Erythroblast (primary cell): Measurements from ENCODE around the gene PGAM5.

Source experiments
- DNase-seq, 2 experiments: peaks; one replicate each; lab custom pipeline; 2025; lab: John Stamatoyannopoulos, UW
- GATA1 ChIP-seq: IDR thresholded peaks from 2 replicates; pipeline ENCODE4 v1.6.1; 2011; ENCODE audit warnings: low read depth, mild to moderate bottlenecking, control low read depth, low read length, moderate library complexity
- POLR2A ChIP-seq: IDR thresholded peaks from 2 replicates; pipeline ENCODE4 v1.6.1; 2011; ENCODE audit warnings: mild to moderate bottlenecking, low read length

Gene PGAM5

GRCh38 chr12:132710405-132711079 is at the start of gene PGAM5:
Gene PGAM5, plus strand, starts transcription at chr12:132710842. Its CDS starts 35 bp downstream, at chr12:132710877.
- peak; percentile 89 to 93 for DNase-seq
- TF ChIP-seq POLR2A (peak; percentile 75), GATA1 (no peak)

- DNase-seq, result no peak
- no peak for TF ChIP-seq POLR2A
- no peak for TF ChIP-seq GATA1
These were observed 49.6 kb upstream of the PGAM5 start for GRCh38 chr12:132660996-132661395.

GRCh38 chr12:132661972-132662371 is 48.7 kb upstream of the PGAM5 start:
- DNase-seq, result no peak

GRCh38 chr12:132662901-132663755 is 47.5 kb upstream of the PGAM5 start:
- TF ChIP-seq GATA1 (no peak), POLR2A (no peak)
- no peak for DNase-seq

More at GRCh38 chr12:132661972-132662371, 48.7 kb upstream of the PGAM5 start:
- no peak for TF ChIP-seq POLR2A
- TF ChIP-seq GATA1, result no peak

- no peak for DNase-seq
- TF ChIP-seq GATA1 (no peak), POLR2A (no peak)
These were observed 46.2 kb upstream of the PGAM5 start for GRCh38 chr12:132664206-132665148.

GRCh38 chr12:132665149-132665491 is 45.5 kb upstream of the PGAM5 start:
- no peak for DNase-seq
- TF ChIP-seq GATA1 (no peak), POLR2A (no peak)

GRCh38 chr12:132665794-132666193 is 44.8 kb upstream of the PGAM5 start:
- no peak for DNase-seq
- no peak for TF ChIP-seq POLR2A
- no peak for TF ChIP-seq GATA1

GRCh38 chr12:132668191-132669088 is 42.2 kb upstream of the PGAM5 start:
- TF ChIP-seq POLR2A (no peak), GATA1 (no peak)
- DNase-seq, result no peak

GRCh38 chr12:132669166-132669879 is 41.3 kb upstream of the PGAM5 start:
- TF ChIP-seq POLR2A (no peak), GATA1 (no peak)
- no peak for DNase-seq

- no peak for TF ChIP-seq GATA1
- TF ChIP-seq POLR2A, result no peak
- DNase-seq, result no peak
These were observed 38.5 kb upstream of the PGAM5 start for GRCh38 chr12:132672116-132672515.

- DNase-seq, result no peak
- TF ChIP-seq GATA1 (no peak), POLR2A (no peak)
These were observed 38.0 kb upstream of the PGAM5 start for GRCh38 chr12:132672678-132673077.
